GM23248 (cell line): ENCODE results near the gene AKR1D1. TPM values are rescaled to one million over a fixed set of nuclear protein-coding genes. Genes with fewer than 3 reads are reported as not detected.
"Not testable (repeated sequence)": the region's sequence is repeated elsewhere in the genome, so short reads cannot be mapped to it uniquely, and the experiment has no call there.

Experiments used
- DNase-seq: peaks from one replicate; pipeline ENCODE4 v3.0.0-alpha.2; 2015
- H2AFZ ChIP-seq: fragments of 200-600 bp; sonication (generic); 2 replicates; pipeline ENCODE4 v1.6.1; 2016; ENCODE audit warnings: antibody characterized with exemption
- H3F3A ChIP-seq: fragments of 200-600 bp; sonication (generic); 2 replicates; pipeline ENCODE4 v1.6.1; 2016; ENCODE audit warnings: mild to moderate bottlenecking, antibody characterized with exemption, mixed run types; ENCODE audit not compliant: insufficient read depth
- H3K27ac ChIP-seq: fragments of 200-600 bp; sonication (generic); 2 replicates; pipeline ENCODE4 v1.5.1; 2016; ENCODE audit warnings: mild to moderate bottlenecking
- H3K27me3 ChIP-seq: fragments of 200-600 bp; sonication (generic); replicated peaks from 2 replicates; pipeline ENCODE4 v1.6.1; 2016; ENCODE audit warnings: mild to moderate bottlenecking; ENCODE audit not compliant: insufficient read depth
- H3K36me3 ChIP-seq: fragments of 200-600 bp; sonication (generic); 2 replicates; pipeline ENCODE4 v1.6.1; 2016; ENCODE audit warnings: low read depth, mild to moderate bottlenecking
- H3K4me1 ChIP-seq: fragments of 200-600 bp; sonication (generic); 2 replicates; pipeline ENCODE4 v1.6.1; 2016; ENCODE audit warnings: mild to moderate bottlenecking; ENCODE audit not compliant: insufficient read depth
- H3K4me2 ChIP-seq: fragments of 200-600 bp; sonication (generic); one replicate; pipeline ENCODE4 v1.6.1; 2016; ENCODE audit warnings: mild to moderate bottlenecking; ENCODE audit not compliant: unreplicated experiment
- H3K4me3 ChIP-seq: fragments of 200-600 bp; sonication (generic); 2 replicates; pipeline ENCODE4 v1.5.1; 2016; ENCODE audit warnings: mild to moderate bottlenecking
- H3K79me2 ChIP-seq: fragments of 200-600 bp; sonication (generic); 2 replicates; pipeline ENCODE4 v1.6.1; 2016; ENCODE audit warnings: mild to moderate bottlenecking; ENCODE audit not compliant: insufficient read depth
- H3K9ac ChIP-seq: fragments of 200-600 bp; sonication (generic); 2 replicates; pipeline ENCODE4 v1.6.1; 2016; ENCODE audit warnings: mild to moderate bottlenecking
- H3K9me2 ChIP-seq: fragments of 200-600 bp; sonication (generic); 2 replicates; pipeline ENCODE4 v1.6.1; 2016; ENCODE audit warnings: mixed run types, mild to moderate bottlenecking, moderate library complexity; ENCODE audit not compliant: insufficient read depth
- H3K9me3 ChIP-seq: fragments of 200-600 bp; sonication (generic); one replicate; pipeline ENCODE4 v1.6.1; 2017; ENCODE audit warnings: low read depth
- H4K20me1 ChIP-seq: fragments of 200-600 bp; sonication (generic); 2 replicates; pipeline ENCODE4 v1.6.0; 2016; ENCODE audit not compliant: insufficient read depth
- EZH2 ChIP-seq: fragments of 200-600 bp; sonication (generic); IDR thresholded peaks from 2 replicates; pipeline ENCODE4 v1.6.1; 2018; ENCODE audit warnings: antibody characterized with exemption, mild to moderate bottlenecking; ENCODE audit not compliant: insufficient read depth, poor library complexity, severe bottlenecking
- EZH2phosphoT487 ChIP-seq: fragments of 200-600 bp; sonication (generic); IDR thresholded peaks from 2 replicates; pipeline ENCODE4 v1.6.1; 2018; ENCODE audit warnings: antibody characterized with exemption, moderate library complexity, mild to moderate bottlenecking, low read depth; ENCODE audit not compliant: insufficient read depth
- WGBS, 2 experiments: methylation state at CpG; one replicate each; pipeline ENCODE4 v1.1.6; 2015 to 2017; ENCODE audit warnings: low lambda C conversion rate in 2 of 2, low coverage in 1 of 2; ENCODE audit errors: missing lambda C conversion rate in 2 of 2; 5-methylcytosine and 5-hydroxymethylcytosine counted together
- in situ Hi-C: fragments of 300-500 bp; cut with MboI; formaldehyde crosslinking; loops from 2 replicates; pipeline ENCODE4 v1.15.0; 2020
- polyA plus RNA-seq: library from polyadenylated mRNA; unstranded; fragments of >200 nt; fragmentation: Nextera tagmentation; extraction: Ambion mirVana; gene quantifications from 2 replicates; pipeline ENCODE4 v1.2.1, GENCODE V29; 2016
- total RNA-seq: library from RNA; depleted of rRNA; stranded (reverse); fragments of >200 nt; shearing (Covaris generic); gene quantifications from 2 replicates; pipeline ENCODE4 v1.2.3, GENCODE V29; 2014

AKR1D1 gene
- total and polyA plus RNA-seq, 2 experiments from 2014 or later = not detected

- no peaks in the 10 kb centered on the region for H3F3A ChIP-seq
- H3K79me2 ChIP-seq = no peaks in the 10 kb centered on the region
- H3K36me3 ChIP-seq = no peaks in the 10 kb centered on the region
- H3K4me2 ChIP-seq = no peak overlapping the region
- 35 to 49% methylated on average over 7 of the region's 7 CpGs for WGBS, 2 experiments
- TF ChIP-seq EZH2phosphoT487 (no peak), EZH2 (no peak)
- no peaks in the 10 kb centered on the region for H4K20me1 ChIP-seq
- no peak overlapping the region for H3K9ac ChIP-seq
- in situ Hi-C loops = no loop called here
- no peak overlapping the region for H3K4me3 ChIP-seq
- DNase-seq = peak; percentile 16
- H3K27ac ChIP-seq = no peak overlapping the region
- H3K4me1 ChIP-seq = no peaks in the 10 kb centered on the region
- no peaks in the 10 kb centered on the region for H3K9me3 ChIP-seq
- no peaks in the 10 kb centered on the region for H3K9me2 ChIP-seq
- H2AFZ ChIP-seq = no peak overlapping the region; the same call in 1 of the 2 replicates
- no peaks in the 10 kb centered on the region for H3K27me3 ChIP-seq
Measured at GRCh38 chr7:138030679-138031351, 45.4 kb upstream of the AKR1D1 start.

- Histone ChIP-seq H2AFZ (no peak overlapping the region), H3K27ac (no peak overlapping the region), H3F3A (no peaks in the 10 kb centered on the region), H3K27me3 (no peaks in the 10 kb centered on the region), H3K9ac (no peak overlapping the region), H3K9me3 (no peaks in the 10 kb centered on the region), H3K4me1 (no peaks in the 10 kb centered on the region), H3K79me2 (no peaks in the 10 kb centered on the region), H3K4me2 (no peak overlapping the region), H3K4me3 (no peak overlapping the region), H4K20me1 (no peaks in the 10 kb centered on the region), H3K36me3 (no peaks in the 10 kb centered on the region), H3K9me2 (no peaks in the 10 kb centered on the region)
- TF ChIP-seq EZH2phosphoT487 = no peak
- TF ChIP-seq EZH2 = no peak
- in situ Hi-C loops = no loop called here
- no peak for DNase-seq
Measured at GRCh38 chr7:138032186-138032585, 44.1 kb upstream of the AKR1D1 start.

- Histone ChIP-seq H3K9me2 (no peaks in the 10 kb centered on the region), H3K4me3 (no peak overlapping the region), H3K4me2 (no peak overlapping the region), H3K79me2 (no peaks in the 10 kb centered on the region), H3F3A (no peaks in the 10 kb centered on the region), H3K9me3 (no peaks in the 10 kb centered on the region), H3K9ac (no peak overlapping the region), H3K4me1 (no peaks in the 10 kb centered on the region), H2AFZ (no peak overlapping the region), H3K27ac (no peak overlapping the region), H3K36me3 (no peaks in the 10 kb centered on the region), H3K27me3 (no peaks in the 10 kb centered on the region), H4K20me1 (no peaks in the 10 kb centered on the region)
- 48 to 67% methylated on average over 3 of the region's 3 CpGs for WGBS, 2 experiments
- no peak for DNase-seq
- no peak for TF ChIP-seq EZH2
- TF ChIP-seq EZH2phosphoT487 = no peak
- in situ Hi-C loops = no loop called here
Measured at GRCh38 chr7:138032770-138033169, 43.5 kb upstream of the AKR1D1 start.

- Histone ChIP-seq H3K4me2 (no peak overlapping the region), H3K36me3 (no peaks in the 10 kb centered on the region), H3K4me3 (no peak overlapping the region), H3K9me3 (no peaks in the 10 kb centered on the region), H4K20me1 (no peaks in the 10 kb centered on the region), H3K4me1 (no peaks in the 10 kb centered on the region), H3K9ac (no peak overlapping the region), H3K9me2 (no peaks in the 10 kb centered on the region), H3K79me2 (no peaks in the 10 kb centered on the region), H2AFZ (no peak overlapping the region), H3K27ac (no peak overlapping the region), H3K27me3 (no peaks in the 10 kb centered on the region), H3F3A (no peaks in the 10 kb centered on the region)
- in situ Hi-C loops = no loop called here
- DNase-seq = no peak
- TF ChIP-seq EZH2 (no peak), EZH2phosphoT487 (no peak)
- WGBS, 2 experiments = 41 to 46% methylated on average over 4 of the region's 4 CpGs
Measured at GRCh38 chr7:138033241-138033640, 43.0 kb upstream of the AKR1D1 start.

- Histone ChIP-seq H3K9ac (no peak overlapping the region), H3K9me3 (no peaks in the 10 kb centered on the region), H3F3A (no peaks in the 10 kb centered on the region), H3K4me2 (no peak overlapping the region), H3K27me3 (no peaks in the 10 kb centered on the region), H4K20me1 (no peaks in the 10 kb centered on the region), H3K4me1 (no peaks in the 10 kb centered on the region), H3K79me2 (no peaks in the 10 kb centered on the region), H3K36me3 (no peaks in the 10 kb centered on the region), H3K9me2 (no peaks in the 10 kb centered on the region), H3K4me3 (no peak overlapping the region), H2AFZ (no peak overlapping the region), H3K27ac (no peak overlapping the region)
- 11 to 13% methylated on average over 2 of the region's 2 CpGs for WGBS, 2 experiments
- in situ Hi-C loops = no loop called here
- TF ChIP-seq EZH2 = no peak
- TF ChIP-seq EZH2phosphoT487 = no peak
- DNase-seq = no peak
Measured at GRCh38 chr7:138036135-138036534, 40.1 kb upstream of the AKR1D1 start.

GRCh38 chr7:138040063-138040462 lies 36.2 kb upstream of the AKR1D1 start:
- H3K36me3 ChIP-seq, H3K9ac ChIP-seq, H4K20me1 ChIP-seq, H3K4me3 ChIP-seq, H3K4me2 ChIP-seq, H3F3A ChIP-seq, H3K4me1 ChIP-seq, H3K27me3 ChIP-seq, H3K27ac ChIP-seq, DNase-seq, H2AFZ ChIP-seq, H3K79me2 ChIP-seq, H3K9me2 ChIP-seq, in situ Hi-C loops, H3K9me3 ChIP-seq: not testable (repeated sequence)
- 24% methylated on average over 1 of the region's 1 CpG for WGBS, 2 experiments
